Mesodermal cell (in vitro differentiated cells): ENCODE results near the gene TPPP.
"Not testable (repeated sequence)": the region's sequence is repeated elsewhere in the genome, so short reads cannot be mapped to it uniquely, and the experiment has no call there.

Source experiments
- H3K27ac ChIP-seq: 2 replicates; pipeline ENCODE4 v1.7.0; 2013; ENCODE audit warnings: mild to moderate bottlenecking, low read depth, low read length, moderate library complexity; ENCODE audit not compliant: severe bottlenecking
- H3K36me3 ChIP-seq: 2 replicates; pipeline ENCODE4 v1.7.1; 2013; ENCODE audit warnings: mild to moderate bottlenecking, low read length, moderate library complexity; ENCODE audit not compliant: control insufficient read depth, insufficient read depth
- H3K4me1 ChIP-seq: one replicate; pipeline ENCODE4 v1.7.1; 2013; ENCODE audit warnings: mild to moderate bottlenecking, low read length; ENCODE audit not compliant: insufficient read depth, control insufficient read depth, poor library complexity, severe bottlenecking
- H3K4me3 ChIP-seq: 2 replicates; pipeline ENCODE4 v1.7.0; 2013; ENCODE audit warnings: low read length, control low read depth, mild to moderate bottlenecking; ENCODE audit not compliant: insufficient read depth, poor library complexity, severe bottlenecking; ENCODE audit errors: extremely low read depth
- H3K9me3 ChIP-seq: 2 replicates; pipeline ENCODE4 v1.7.1; 2013; ENCODE audit warnings: mild to moderate bottlenecking, low read length, moderate library complexity; ENCODE audit not compliant: control insufficient read depth
- WGBS, 2 experiments: methylation state at CpG; one replicate each; pipeline ENCODE4 v1.1.5; 2013; ENCODE audit warnings: missing lambda C conversion rate in 2 of 2; ENCODE audit not compliant: insufficient coverage in 2 of 2; 5-methylcytosine and 5-hydroxymethylcytosine counted together

TPPP gene

DNA sequence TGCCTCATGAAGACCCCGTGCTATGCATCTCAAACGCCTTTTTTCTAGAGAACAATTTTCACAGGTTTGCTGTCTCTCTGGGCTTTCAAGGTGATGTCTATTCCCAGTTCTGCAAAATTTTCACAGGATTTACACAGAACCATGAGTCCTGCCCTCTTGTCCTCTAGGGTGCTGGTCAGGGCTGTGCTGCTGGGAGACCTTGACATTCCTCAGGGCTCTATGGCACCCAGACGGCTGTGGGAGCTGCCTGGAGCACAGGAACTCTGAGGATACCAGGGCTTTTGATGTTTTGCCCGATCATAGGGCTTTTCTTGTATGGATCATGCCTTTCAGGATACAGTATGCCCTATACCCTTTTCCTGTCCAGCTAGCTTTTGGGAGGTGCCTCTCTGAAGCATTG, 22.5 kb upstream of the TPPP start:
- not testable (repeated sequence) for H3K27ac ChIP-seq, H3K4me3 ChIP-seq
- 75% methylated on average over 2 of the region's 4 CpGs; no CpG with 5 or more reads in 1 of the 2 experiments for WGBS, 2 experiments

DNA sequence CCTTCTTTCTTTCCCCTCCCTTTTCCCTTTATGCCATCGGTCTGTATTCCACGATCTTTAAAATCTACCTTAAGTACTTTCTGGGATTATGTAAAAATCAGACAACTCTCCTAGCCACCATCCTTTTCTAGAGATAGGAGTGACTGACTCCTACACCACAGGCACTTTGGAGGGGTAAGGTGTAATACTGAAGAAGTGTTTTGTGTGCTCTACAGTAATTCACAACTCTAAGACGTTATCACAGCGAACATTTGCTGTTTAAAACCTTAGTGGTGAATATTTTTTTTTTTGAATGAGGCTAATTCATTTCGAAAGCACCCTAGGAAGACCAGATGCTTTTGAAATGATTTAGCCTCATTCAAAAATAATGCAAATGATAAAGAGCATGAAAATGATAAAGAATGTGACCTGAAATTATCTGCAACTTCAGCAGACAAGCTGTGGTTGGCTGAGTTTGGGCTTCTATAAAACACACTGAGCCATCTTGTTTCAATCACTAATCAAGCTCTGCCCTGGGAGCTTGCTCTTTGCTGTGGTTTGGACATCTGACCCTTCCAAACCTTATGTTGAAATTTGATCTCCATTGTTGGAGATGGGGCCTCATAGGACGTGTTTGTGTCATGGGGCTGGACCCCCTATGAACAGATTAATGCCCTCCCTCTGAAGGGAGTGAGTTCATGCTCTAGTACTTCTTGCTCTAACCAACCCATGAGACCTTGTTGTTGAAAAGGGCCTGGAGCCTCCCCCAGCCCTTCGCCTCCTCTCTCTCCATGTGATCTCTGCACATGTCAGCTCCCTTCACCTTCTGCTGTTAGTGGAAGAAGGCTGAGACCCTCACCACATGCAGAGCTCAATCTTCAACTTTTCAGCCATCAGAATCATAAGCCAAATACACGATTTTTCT, 21.3 kb upstream of the TPPP start:
- not testable (repeated sequence) for H3K36me3 ChIP-seq, H3K4me3 ChIP-seq, H3K27ac ChIP-seq, H3K9me3 ChIP-seq, H3K4me1 ChIP-seq
- WGBS, 2 experiments = no CpG with 5 or more reads among the region's 8 CpGs

More for the DNA sequence above, 22.5 kb upstream of the TPPP start:
- H3K9me3 ChIP-seq, H3K36me3 ChIP-seq, H3K4me1 ChIP-seq: not testable (repeated sequence)

DNA sequence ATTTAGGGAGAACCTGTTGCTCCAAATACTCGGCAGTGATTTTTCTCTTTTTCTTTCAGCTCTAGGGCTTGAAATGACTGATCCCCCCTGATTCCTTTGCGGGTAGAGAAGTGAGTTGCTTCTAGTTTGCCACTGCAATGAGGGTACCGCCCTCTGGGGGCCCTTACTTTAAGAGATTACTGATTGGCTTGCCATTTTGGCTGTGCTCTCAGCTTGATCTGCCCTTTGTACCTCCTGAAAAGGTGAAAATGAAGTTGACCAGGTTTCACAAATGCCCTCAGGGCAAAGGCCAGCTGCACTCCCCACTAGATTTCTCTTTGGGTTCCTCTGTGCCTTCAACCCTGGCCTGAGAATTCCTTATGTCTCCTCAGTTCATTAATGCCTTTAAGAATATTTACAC, 20.5 kb upstream of the TPPP start:
- H3K4me1 ChIP-seq, H3K27ac ChIP-seq, H3K4me3 ChIP-seq, H3K9me3 ChIP-seq, H3K36me3 ChIP-seq: not testable (repeated sequence)
- no CpG with 5 or more reads among the region's 3 CpGs for WGBS, 2 experiments

DNA sequence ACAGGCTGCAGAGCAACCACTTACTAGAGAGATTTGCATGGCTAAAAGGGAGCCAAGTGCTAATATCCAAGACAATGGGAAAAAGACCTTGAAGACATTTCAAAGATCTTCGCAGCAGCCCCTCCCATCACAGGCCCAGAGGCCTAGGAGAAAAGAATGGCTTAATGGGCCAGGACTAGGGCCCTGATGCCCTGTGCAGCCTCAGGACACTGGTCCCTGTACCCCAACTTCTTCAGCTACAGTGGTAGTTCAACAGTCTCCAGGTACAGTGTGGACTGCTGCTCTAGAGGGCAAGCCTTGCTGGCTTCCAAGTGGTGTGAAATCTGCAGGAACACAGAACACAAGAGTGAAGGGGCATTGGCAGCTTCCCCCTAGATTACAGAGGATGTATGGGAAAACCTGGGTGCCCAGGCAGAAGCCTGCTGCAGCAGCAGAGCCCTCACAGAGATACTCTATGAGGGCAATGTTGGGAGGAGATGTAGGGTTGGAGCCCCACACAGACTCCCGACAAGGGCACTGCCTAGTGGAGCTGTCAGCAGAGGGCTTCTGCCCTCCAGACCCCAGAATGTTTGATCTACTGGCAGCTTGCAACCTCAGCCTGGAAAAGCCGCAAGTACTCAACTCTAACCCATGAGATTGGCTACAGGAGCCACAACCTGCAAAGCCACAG, 15.8 kb upstream of the TPPP start:
- H3K4me1 ChIP-seq, H3K9me3 ChIP-seq, H3K4me3 ChIP-seq, H3K36me3 ChIP-seq, H3K27ac ChIP-seq: not testable (repeated sequence)
- whole genome bisulfite sequencing, 2 experiments = 100% methylated on average over 1 of the region's 3 CpGs; no CpG with 5 or more reads in 1 of the 2 experiments

DNA sequence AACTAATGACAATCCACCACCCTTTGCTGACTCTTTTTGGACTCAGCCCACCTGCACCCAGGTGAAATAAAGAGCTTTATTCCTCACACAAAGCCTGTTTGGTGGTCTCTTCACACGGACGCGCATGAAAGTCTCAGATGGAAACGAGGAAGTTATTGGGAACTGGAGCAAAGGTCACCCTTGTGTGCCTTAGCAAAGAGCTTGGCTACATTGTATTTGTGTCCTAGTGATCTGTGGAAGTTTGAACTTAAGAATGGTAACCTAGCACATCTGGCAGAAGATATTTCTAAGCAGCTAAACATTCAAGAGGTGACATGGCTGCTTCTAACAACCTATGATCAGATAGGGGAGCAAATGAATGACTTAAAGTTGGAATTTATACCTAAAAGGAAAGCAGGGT, 15.2 kb upstream of the TPPP start:
- not testable (repeated sequence) for H3K36me3 ChIP-seq, H3K4me3 ChIP-seq, H3K27ac ChIP-seq, H3K4me1 ChIP-seq, H3K9me3 ChIP-seq
- 80 to 83% methylated on average over 1 of the region's 4 CpGs for WGBS, 2 experiments

DNA sequence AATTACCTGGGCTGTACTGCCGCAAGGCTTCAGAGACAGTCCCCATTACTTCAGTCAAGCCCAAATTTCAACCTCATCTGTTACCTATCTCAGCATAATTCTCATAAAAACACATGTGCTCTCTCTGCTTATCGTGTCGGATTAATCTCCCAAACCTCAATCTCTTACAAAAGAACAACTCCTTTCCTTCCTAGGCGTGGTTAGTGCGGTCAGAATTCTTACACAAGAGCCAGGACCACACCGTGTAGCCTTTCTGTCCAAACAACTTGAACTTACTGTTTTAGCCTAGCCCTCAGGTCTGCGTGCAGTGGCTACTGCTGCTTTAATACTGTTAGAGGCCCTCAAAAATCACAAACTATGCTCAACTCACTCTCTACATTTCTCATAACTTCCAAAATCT, 13.0 kb upstream of the TPPP start:
- 81 to 89% methylated on average over 5 to 6 of the region's 7 CpGs for WGBS, 2 experiments
- not testable (repeated sequence) for H3K36me3 ChIP-seq, H3K9me3 ChIP-seq, H3K4me1 ChIP-seq, H3K27ac ChIP-seq, H3K4me3 ChIP-seq

DNA sequence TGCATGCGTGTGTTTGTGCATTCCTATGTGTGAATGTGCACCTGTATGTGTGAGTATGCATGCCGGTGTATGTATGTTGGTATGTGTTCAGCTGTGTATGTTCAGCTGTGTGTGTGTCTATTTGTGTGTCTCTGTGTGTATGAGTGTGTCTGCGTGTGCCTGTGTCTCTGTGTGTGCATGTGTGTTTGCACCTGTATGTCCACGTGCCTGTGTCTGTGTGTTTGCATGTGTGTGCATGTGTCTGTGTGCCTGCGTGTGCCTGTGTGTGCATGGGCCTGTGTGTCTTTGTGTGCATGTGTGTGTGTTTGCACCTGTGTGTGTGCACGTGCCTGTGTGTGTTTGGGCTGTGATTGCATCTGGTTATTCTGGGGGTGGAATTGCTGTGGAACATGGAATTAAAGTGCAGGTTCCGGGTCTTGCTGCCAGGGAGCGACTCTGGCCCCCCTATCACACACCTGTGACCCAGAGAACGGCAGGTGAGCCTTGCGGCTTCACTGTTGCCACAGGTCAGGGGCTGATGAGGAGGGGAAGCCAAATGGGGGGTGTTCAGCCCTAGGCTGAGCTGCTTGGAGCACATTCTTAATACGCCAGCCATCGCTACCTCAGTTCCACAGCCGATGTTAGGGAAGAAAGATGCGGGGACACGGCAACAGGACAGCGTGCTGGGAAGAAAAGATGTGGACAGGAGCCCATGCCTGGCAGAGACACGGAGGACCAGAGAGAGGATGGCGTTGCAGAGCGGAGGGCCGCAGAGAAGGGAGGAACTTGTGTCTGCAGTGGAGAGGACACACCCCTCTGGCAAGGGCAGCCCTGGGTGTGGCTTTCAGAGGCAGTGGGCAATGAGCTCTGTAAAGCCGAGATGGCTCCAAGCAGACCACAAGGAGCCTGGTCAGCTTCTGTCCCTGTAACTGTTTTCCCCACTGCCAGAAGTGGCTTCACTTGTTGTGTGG, 3.9 kb upstream of the TPPP start:
- H3K36me3 ChIP-seq, H3K27ac ChIP-seq: not testable (repeated sequence)
- WGBS, 2 experiments = 72 to 86% methylated on average over 6 to 8 of the region's 21 CpGs

DNA sequence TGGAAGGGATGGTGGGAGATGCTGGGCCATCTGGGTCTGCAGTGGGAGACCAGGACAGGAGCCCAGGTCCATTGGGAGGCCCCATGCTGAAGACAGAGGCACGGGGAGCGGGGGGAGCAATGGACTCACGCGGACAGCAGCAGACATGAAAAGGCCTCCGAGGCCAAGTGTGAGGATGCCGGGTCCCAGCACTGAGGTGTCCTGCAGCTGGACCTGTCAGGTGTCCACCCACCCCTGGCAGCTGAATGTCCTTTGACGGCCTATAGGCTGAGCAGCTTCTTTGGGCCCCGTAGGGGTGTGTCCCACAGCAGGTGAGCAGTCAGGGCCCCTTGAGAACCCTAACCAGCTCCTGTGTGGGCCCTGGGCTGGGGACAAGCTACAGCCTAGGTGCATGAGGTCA, 3.0 kb upstream of the TPPP start:
- not testable (repeated sequence) for H3K27ac ChIP-seq, H3K4me3 ChIP-seq, H3K4me1 ChIP-seq, H3K9me3 ChIP-seq, H3K36me3 ChIP-seq
- WGBS, 2 experiments = no CpG with 5 or more reads among the region's 8 CpGs

More for the DNA sequence above, 3.9 kb upstream of the TPPP start:
- H3K4me3 ChIP-seq, H3K4me1 ChIP-seq, H3K9me3 ChIP-seq: not testable (repeated sequence)

DNA sequence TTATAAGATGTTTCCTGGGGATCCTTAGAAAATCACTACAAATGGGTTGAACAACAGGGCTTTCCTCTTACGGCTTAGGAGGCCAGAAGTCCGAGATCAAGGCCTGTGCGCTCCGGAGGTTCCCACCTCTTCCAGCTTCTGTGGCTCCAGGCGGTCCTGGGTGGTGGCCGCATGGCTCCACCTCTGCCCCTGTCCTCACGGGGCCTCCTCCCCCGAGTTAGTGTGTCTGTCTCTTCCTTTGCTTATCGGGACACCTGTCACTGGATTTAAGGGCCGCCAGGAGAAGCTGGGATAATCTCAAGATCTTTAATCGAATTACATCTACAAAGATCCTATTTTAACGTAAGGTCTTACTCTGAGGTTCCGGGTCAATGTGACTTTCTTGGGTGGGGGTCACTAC, 2.3 kb upstream of the TPPP start:
- not testable (repeated sequence) for H3K4me1 ChIP-seq, H3K9me3 ChIP-seq, H3K4me3 ChIP-seq, H3K27ac ChIP-seq, H3K36me3 ChIP-seq
- WGBS, 2 experiments = no CpG with 5 or more reads among the region's 13 CpGs

DNA sequence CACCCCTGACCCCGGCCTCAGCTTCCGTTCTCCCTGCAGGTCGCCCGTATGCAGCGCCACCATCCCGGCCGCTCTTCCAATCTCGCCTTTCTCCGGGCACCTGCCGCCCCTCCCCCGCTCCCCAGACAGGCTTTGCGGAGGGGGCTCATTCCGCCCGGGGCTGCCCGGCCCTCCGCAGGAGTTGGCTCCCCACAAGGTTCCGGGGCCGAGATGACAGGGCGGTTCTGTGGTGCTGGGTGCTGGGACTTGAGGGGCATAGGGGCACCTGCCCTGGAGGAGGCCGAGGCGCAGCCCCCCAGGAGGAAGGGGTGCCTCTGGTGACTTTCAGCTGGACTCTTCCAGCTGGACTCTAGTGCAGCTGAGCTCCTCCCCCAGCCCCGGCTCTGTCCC, 885 bp upstream of the TPPP start:
- not testable (repeated sequence) for H3K36me3 ChIP-seq, H3K4me1 ChIP-seq, H3K9me3 ChIP-seq, H3K4me3 ChIP-seq, H3K27ac ChIP-seq
- no CpG with 5 or more reads among the region's 22 CpGs for WGBS, 2 experiments
